ENCODE measurements around the gene OCA2.

GRCh38 chr15:28112101-28112760 lies 13.1 kb upstream of the OCA2 start:
- TF ChIP-seq POLR2AphosphoS5 (IDR thresholded peaks at IDR 0.05) (no peak), CTCF (IDR thresholded peaks at IDR 0.05) (no peak)
